ENCODE data around the gene WDR55. TPM values are rescaled to one million over a fixed set of nuclear protein-coding genes. Genes with fewer than 3 reads are reported as not detected.
"Not testable (repeated sequence)": the region's sequence is repeated elsewhere in the genome, so short reads cannot be mapped to it uniquely, and the experiment has no call there.

The WDR55 gene
- total RNA-seq, 1 donor from 2014 or later, result 28.8 TPM

DNA sequence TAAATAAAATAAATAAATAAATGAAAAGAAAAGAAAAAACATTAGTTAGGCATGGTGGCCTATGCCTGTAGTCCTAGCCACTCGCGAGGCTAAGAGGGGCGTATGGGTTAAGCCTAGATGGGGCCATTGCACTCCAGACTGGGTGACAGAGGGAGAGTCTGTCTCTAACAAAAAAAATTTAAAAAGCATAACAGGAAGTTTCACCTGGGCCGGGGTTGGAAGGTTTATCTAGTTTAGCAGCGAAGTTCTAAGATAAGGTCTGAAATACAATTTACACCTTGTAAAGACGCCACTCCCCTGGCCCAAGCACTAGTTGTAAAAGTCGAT is 53.5 kb downstream of the WDR55 start:
- no peaks in the 10 kb centered on the region for H3K27me3 Mint-ChIP-seq (ENCODE audit: low read depth, unreplicated experiment)
- no peak for TF ChIP-seq EZH2 (IDR thresholded peaks at IDR 0.05; ENCODE audit: insufficient read depth, low read length)
- TF ChIP-seq, protein P1, sequence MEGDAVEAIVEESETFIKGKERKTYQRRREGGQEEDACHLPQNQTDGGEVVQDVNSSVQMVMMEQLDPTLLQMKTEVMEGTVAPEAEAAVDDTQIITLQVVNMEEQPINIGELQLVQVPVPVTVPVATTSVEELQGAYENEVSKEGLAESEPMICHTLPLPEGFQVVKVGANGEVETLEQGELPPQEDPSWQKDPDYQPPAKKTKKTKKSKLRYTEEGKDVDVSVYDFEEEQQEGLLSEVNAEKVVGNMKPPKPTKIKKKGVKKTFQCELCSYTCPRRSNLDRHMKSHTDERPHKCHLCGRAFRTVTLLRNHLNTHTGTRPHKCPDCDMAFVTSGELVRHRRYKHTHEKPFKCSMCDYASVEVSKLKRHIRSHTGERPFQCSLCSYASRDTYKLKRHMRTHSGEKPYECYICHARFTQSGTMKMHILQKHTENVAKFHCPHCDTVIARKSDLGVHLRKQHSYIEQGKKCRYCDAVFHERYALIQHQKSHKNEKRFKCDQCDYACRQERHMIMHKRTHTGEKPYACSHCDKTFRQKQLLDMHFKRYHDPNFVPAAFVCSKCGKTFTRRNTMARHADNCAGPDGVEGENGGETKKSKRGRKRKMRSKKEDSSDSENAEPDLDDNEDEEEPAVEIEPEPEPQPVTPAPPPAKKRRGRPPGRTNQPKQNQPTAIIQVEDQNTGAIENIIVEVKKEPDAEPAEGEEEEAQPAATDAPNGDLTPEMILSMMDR (IDR thresholded peaks at IDR 0.05; ENCODE audit: insufficient read depth, low read depth, low read length), result no peak
- no peaks in the 10 kb centered on the region for H3K36me3 Mint-ChIP-seq (ENCODE audit: low read depth, unreplicated experiment)
- H3K79me2 ChIP-seq (ENCODE audit: insufficient read depth, low read length), result no peaks in the 10 kb centered on the region
- peak overlapping the region; percentile 66 for H2AFZ ChIP-seq (ENCODE audit: low read depth, low read length)
- H3K36me3 ChIP-seq (ENCODE audit: insufficient read depth, low read length), result no peaks in the 10 kb centered on the region
- no peak for DNase-seq (ENCODE audit: low read depth)
- peak overlapping the region; percentile 75 for H3K27ac Mint-ChIP-seq (ENCODE audit: unreplicated experiment)
- peaks cover 4% of the 10 kb centered on the region for H3K4me1 ChIP-seq (ENCODE audit: insufficient read depth, low read length)
- no peaks in the 10 kb centered on the region for H4K20me1 ChIP-seq (ENCODE audit: insufficient read depth, low read length)
- H3K27me3 ChIP-seq (ENCODE audit: insufficient read depth, low read length), result no peaks in the 10 kb centered on the region
- peak overlapping the region; percentile 70 for H3K27ac ChIP-seq (ENCODE audit: low read depth, low read length)
- no peak overlapping the region for H3K4me3 Mint-ChIP-seq (ENCODE audit: unreplicated experiment)
- peaks cover 4% of the 10 kb centered on the region for H3K4me1 Mint-ChIP-seq (ENCODE audit: low read depth, unreplicated experiment)
- peaks cover 7% of the 10 kb centered on the region for H3K9me3 Mint-ChIP-seq (ENCODE audit: unreplicated experiment)
- no peaks in the 10 kb centered on the region for H3K9me3 ChIP-seq (ENCODE audit: insufficient read depth, low read depth, low read length)
- no peak for FAIRE-seq
- peak overlapping the region; percentile 37 for H3K4me3 ChIP-seq (ENCODE audit: insufficient read depth, low read depth, low read length)
- peak overlapping the region; percentile 77 for H3K4me2 ChIP-seq (ENCODE audit: low read length)
- H3K9ac ChIP-seq (ENCODE audit: low read length), result peak overlapping the region; percentile 42

DNA sequence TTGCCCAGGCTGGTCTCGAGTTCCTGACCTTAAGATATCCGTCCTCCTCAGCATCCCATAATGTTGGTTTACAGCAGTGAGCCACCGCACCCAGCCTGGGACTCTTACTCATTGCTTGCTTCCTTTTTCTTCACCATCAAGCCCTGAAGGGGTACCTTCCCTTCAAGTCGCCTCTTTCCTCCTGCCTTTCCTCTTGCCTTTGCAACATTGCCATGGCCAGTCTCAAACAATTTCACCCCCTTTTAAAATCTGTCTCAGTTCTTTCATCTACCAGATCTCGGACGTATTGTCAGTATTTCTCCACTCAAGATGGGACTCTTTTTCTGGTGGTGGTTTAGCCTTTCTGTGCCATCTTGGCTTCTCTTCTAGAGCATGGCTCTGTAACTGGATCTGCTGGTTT is 56.0 kb downstream of the WDR55 start:
- H3K4me1 Mint-ChIP-seq (ENCODE audit: low read depth, unreplicated experiment); H3K27ac Mint-ChIP-seq (ENCODE audit: unreplicated experiment); H3K4me2 ChIP-seq (ENCODE audit: low read length); FAIRE-seq; DNase-seq (ENCODE audit: low read depth); H4K20me1 ChIP-seq (ENCODE audit: insufficient read depth, low read length); H3K9ac ChIP-seq (ENCODE audit: low read length); H3K79me2 ChIP-seq (ENCODE audit: insufficient read depth, low read length); H3K27me3 Mint-ChIP-seq (ENCODE audit: low read depth, unreplicated experiment); H3K4me1 ChIP-seq (ENCODE audit: insufficient read depth, low read length); H3K36me3 Mint-ChIP-seq (ENCODE audit: low read depth, unreplicated experiment); H3K4me3 Mint-ChIP-seq (ENCODE audit: unreplicated experiment); H2AFZ ChIP-seq (ENCODE audit: low read depth, low read length); H3K36me3 ChIP-seq (ENCODE audit: insufficient read depth, low read length); H3K27ac ChIP-seq (ENCODE audit: low read depth, low read length); H3K9me3 Mint-ChIP-seq (ENCODE audit: unreplicated experiment); H3K27me3 ChIP-seq (ENCODE audit: insufficient read depth, low read length); H3K4me3 ChIP-seq (ENCODE audit: insufficient read depth, low read depth, low read length); H3K9me3 ChIP-seq (ENCODE audit: insufficient read depth, low read depth, low read length): not testable (repeated sequence)

DNA sequence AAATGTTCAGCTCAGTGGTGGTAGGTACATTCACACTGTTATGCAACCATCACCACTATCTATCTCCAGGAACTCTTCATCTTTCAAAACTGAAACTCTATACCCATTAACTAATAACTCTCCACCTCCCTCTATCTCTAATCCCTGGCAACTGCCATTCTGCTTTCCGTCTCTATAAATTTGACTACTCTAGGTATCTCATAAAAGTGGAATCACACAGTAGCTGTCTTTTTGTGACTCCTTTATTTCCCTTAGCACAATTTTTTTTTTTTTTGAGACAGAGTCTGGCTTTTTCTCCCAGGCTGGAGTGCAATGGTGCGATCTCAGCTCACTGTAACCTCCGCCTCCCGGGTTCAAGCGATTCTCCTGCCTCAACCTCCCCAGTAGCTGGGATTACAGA is 56.7 kb downstream of the WDR55 start:
- not testable (repeated sequence) for H3K4me1 Mint-ChIP-seq (ENCODE audit: low read depth, unreplicated experiment); H3K27me3 Mint-ChIP-seq (ENCODE audit: low read depth, unreplicated experiment); DNase-seq (ENCODE audit: low read depth); H3K4me2 ChIP-seq (ENCODE audit: low read length); H3K79me2 ChIP-seq (ENCODE audit: insufficient read depth, low read length); H3K9ac ChIP-seq (ENCODE audit: low read length); H3K9me3 ChIP-seq (ENCODE audit: insufficient read depth, low read depth, low read length); H3K36me3 ChIP-seq (ENCODE audit: insufficient read depth, low read length); H3K9me3 Mint-ChIP-seq (ENCODE audit: unreplicated experiment); H3K27me3 ChIP-seq (ENCODE audit: insufficient read depth, low read length); H3K4me1 ChIP-seq (ENCODE audit: insufficient read depth, low read length); H4K20me1 ChIP-seq (ENCODE audit: insufficient read depth, low read length); H3K36me3 Mint-ChIP-seq (ENCODE audit: low read depth, unreplicated experiment); H2AFZ ChIP-seq (ENCODE audit: low read depth, low read length); H3K4me3 Mint-ChIP-seq (ENCODE audit: unreplicated experiment); FAIRE-seq; H3K27ac Mint-ChIP-seq (ENCODE audit: unreplicated experiment); H3K4me3 ChIP-seq (ENCODE audit: insufficient read depth, low read depth, low read length); H3K27ac ChIP-seq (ENCODE audit: low read depth, low read length)

Small RNA genes lying within 50 kb of the gene (microRNA-seq; reads per million reads assigned to microRNA genes)
- gene MIR3655, result not detected

Other genes starting within 250 kb of the WDR55 start
- gene EIF4EBP3, start 117.2 kb upstream of the WDR55 start, total RNA-seq, result 2.4 and 3.6 TPM in 2 replicates
- gene SRA1, start 107.4 kb upstream of the WDR55 start, total RNA-seq, result 71.3 and 72.4 TPM in 2 replicates
- gene APBB3, start 100.3 kb upstream of the WDR55 start, total RNA-seq, result 20.4 and 21.1 TPM in 2 replicates
- gene SLC35A4, start 100.1 kb upstream of the WDR55 start, total RNA-seq, result 59.9 and 61.8 TPM in 2 replicates
- gene CD14, start 31.7 kb upstream of the WDR55 start, total RNA-seq, result 0.16 and 0.34 TPM in 2 replicates
- 7.0 and 8.0 TPM in 2 replicates for gene TMCO6, start 25.5 kb upstream of the WDR55 start, total RNA-seq
- 55.9 and 62.3 TPM in 2 replicates for gene NDUFA2, start 17.3 kb upstream of the WDR55 start, total RNA-seq
- 67.3 and 71.6 TPM in 2 replicates for gene IK, start 17.1 kb upstream of the WDR55 start, total RNA-seq
- 1.4 and 1.7 TPM in 2 replicates for gene DND1, start 8.7 kb downstream of the WDR55 start, total RNA-seq
- gene HARS1, start 26.5 kb downstream of the WDR55 start, total RNA-seq, result 84.6 and 95.2 TPM in 2 replicates
- 26.5 and 29.9 TPM in 2 replicates for gene HARS2, start 26.6 kb downstream of the WDR55 start, total RNA-seq
- gene ZMAT2, start 35.5 kb downstream of the WDR55 start, total RNA-seq, result 53.5 and 57.4 TPM in 2 replicates
- not detected in 2 replicates for gene PCDHA1, start 121.2 kb downstream of the WDR55 start, total RNA-seq
- gene PCDHA2, start 129.9 kb downstream of the WDR55 start, total RNA-seq, result 2.3 and 2.5 TPM in 2 replicates
- gene PCDHA3, start 136.2 kb downstream of the WDR55 start, total RNA-seq, result 0.84 and 1.1 TPM in 2 replicates
- 9.5 and 9.6 TPM in 2 replicates for gene PCDHA4, start 142.2 kb downstream of the WDR55 start, total RNA-seq
- gene PCDHA5, start 156.7 kb downstream of the WDR55 start, total RNA-seq, result 1.0 and 1.7 TPM in 2 replicates
- 2.7 TPM in 2 replicates for gene PCDHA6, start 163.1 kb downstream of the WDR55 start, total RNA-seq
- gene PCDHA7, start 169.4 kb downstream of the WDR55 start, total RNA-seq, result 2.6 TPM in 2 replicates
- 0.99 and 1.0 TPM in 2 replicates for gene PCDHA8, start 176.3 kb downstream of the WDR55 start, total RNA-seq
- gene PCDHA9, start 183.5 kb downstream of the WDR55 start, total RNA-seq, result 0.95 and 1.1 TPM in 2 replicates
- gene PCDHA10, start 191.0 kb downstream of the WDR55 start, total RNA-seq, result 15.5 and 16.0 TPM in 2 replicates
- gene PCDHA11, start 204.1 kb downstream of the WDR55 start, total RNA-seq, result 4.9 and 5.8 TPM in 2 replicates
- 13.8 and 16.0 TPM in 2 replicates for gene PCDHA12, start 210.4 kb downstream of the WDR55 start, total RNA-seq
- gene PCDHA13, start 217.2 kb downstream of the WDR55 start, total RNA-seq, result 1.2 and 1.7 TPM in 2 replicates

Measured in astrocyte (in vitro differentiated cells and primary cell).